HCT116 (cell line): ENCODE results near the gene AGPAT3. TPM values are rescaled to one million over a fixed set of nuclear protein-coding genes. Genes with fewer than 3 reads are reported as not detected.

Experiments
- ATAC-seq: fragments of 200-7000 bp; cut with Tn5 transposase; 2 replicates; pipeline ENCODE4 v1.9.1; 2020; ENCODE audit warnings: mild to moderate bottlenecking, moderate library complexity
- BruUV-seq: library from RNA; stranded (reverse); fragments of 400-500 nt; replicated peaks from 2 replicates; lab custom pipeline; 2021; lab: Mats Ljungman, UMichigan
- CTCF ChIA-PET: fragments of 300-600 bp; sonication (Branson Sonifier 250); formaldehyde crosslinking; loops from one replicate; lab custom pipeline; 2021; ENCODE audit warnings: antibody characterized with exemption; lab: Charles Lee
- POLR2A ChIA-PET: fragments of 300-600, 350-600 bp; sonication (Branson Sonifier 250); formaldehyde crosslinking; loops from one replicate; lab custom pipeline; 2021; ENCODE audit warnings: antibody characterized with exemption; lab: Charles Lee
- RAD21 ChIA-PET, 2 experiments: fragments of 300-600 bp; sonication (Branson Sonifier 250); formaldehyde crosslinking; loops; one replicate each; lab custom pipeline; 2023; ENCODE audit warnings: low total read pairs in 2 of 2; ENCODE audit not compliant: uncharacterized antibody in 2 of 2, unreplicated experiment in 2 of 2, low non-redundant PET in 1 of 2; lab: Charles Lee
- DNase-seq: peaks from one replicate; pipeline ENCODE4 v3.0.0-alpha.2; 2010; ENCODE audit warnings: low read depth, low spot score
- H2AFZ ChIP-seq: fragments of 200-600 bp; shearing (Covaris generic), sonication (generic); 2 replicates; pipeline ENCODE4 v1.6.1; 2017; ENCODE audit warnings: low read depth, mixed run types, mixed read lengths, antibody characterized with exemption, low read length; ENCODE audit not compliant: poor library complexity, severe bottlenecking
- H3K27ac ChIP-seq: 2 replicates; pipeline ENCODE4 v1.5.1; 2012; ENCODE audit warnings: low read depth, low read length
- H3K27me3 ChIP-seq: fragments of 200-600 bp; sonication (generic); 2 replicates; pipeline ENCODE4 v1.6.1; 2016; ENCODE audit warnings: mixed run types, low read length, mixed read lengths; ENCODE audit not compliant: insufficient read depth
- H3K36me3 ChIP-seq, 2 experiments: fragments of 200-500 bp in 1 of 2; fragments of 200-600 bp in 1 of 2; sonication (Bioruptor generic) in 1 of 2; sonication (generic) in 1 of 2; 2 replicates each; pipeline versions ENCODE4 v1.5.1 to v1.6.1; 2014 to 2016; ENCODE audit warnings: low read length in 2 of 2, inconsistent platforms in 1 of 2, mixed read lengths in 1 of 2, mixed run types in 1 of 2; ENCODE audit not compliant: insufficient read depth in 2 of 2, control insufficient read depth in 1 of 2
- H3K4me1 ChIP-seq, 2 experiments: fragments of 200-600 bp in 1 of 2; sonication (generic) in 1 of 2; 2 replicates each; pipeline versions ENCODE4 v1.5.1 to v1.6.1; 2012 to 2017; ENCODE audit warnings: low read length in 2 of 2, inconsistent platforms in 1 of 2, mild to moderate bottlenecking in 1 of 2, mixed read lengths in 1 of 2, mixed run types in 1 of 2, moderate library complexity in 1 of 2; ENCODE audit not compliant: insufficient read depth in 2 of 2, control insufficient read depth in 1 of 2
- H3K4me2 ChIP-seq: fragments of 200-600 bp; sonication (generic); 2 replicates; pipeline ENCODE4 v1.6.1; 2017; ENCODE audit warnings: mixed run types, low read length, mixed read lengths
- H3K4me3 ChIP-seq, 2 experiments: fragments of 200-600 bp in 1 of 2; sonication (generic) in 1 of 2; replicated peaks in 1 of 2; 2 replicates each; pipeline ENCODE4 v1.5.1; 2011 to 2016; ENCODE audit warnings: low read length in 2 of 2, control low read depth in 1 of 2, low read depth in 1 of 2, mild to moderate bottlenecking in 1 of 2, mixed read lengths in 1 of 2, mixed run types in 1 of 2
- H3K79me2 ChIP-seq: fragments of 200-600 bp; sonication (generic); 2 replicates; pipeline ENCODE4 v1.6.1; 2017; ENCODE audit warnings: mild to moderate bottlenecking, mixed run types, low read length, moderate library complexity, mixed read lengths; ENCODE audit not compliant: insufficient read depth
- H3K9ac ChIP-seq: fragments of 200-600 bp; sonication (generic); 2 replicates; pipeline ENCODE4 v1.6.1; 2016; ENCODE audit warnings: low read length, mixed read lengths
- H3K9me2 ChIP-seq: fragments of 200-600 bp; sonication (generic), shearing (Covaris generic); 2 replicates; pipeline ENCODE4 v1.6.1; 2017; ENCODE audit warnings: mixed run types, mild to moderate bottlenecking, moderate library complexity; ENCODE audit not compliant: insufficient read depth
- H3K9me3 ChIP-seq, 2 experiments: fragments of 200-500 bp in 1 of 2; fragments of 200-600 bp in 1 of 2; sonication (Bioruptor generic) in 1 of 2; sonication (generic) in 1 of 2; 2 replicates each; pipeline ENCODE4 v1.6.1; 2014 to 2017; ENCODE audit warnings: low read length in 2 of 2, mixed read lengths in 2 of 2, inconsistent platforms in 1 of 2, low read depth in 1 of 2, mild to moderate bottlenecking in 1 of 2, mixed run types in 1 of 2, moderate library complexity in 1 of 2; ENCODE audit not compliant: control insufficient read depth in 1 of 2, insufficient read depth in 1 of 2
- H4K20me1 ChIP-seq: fragments of 200-600 bp; sonication (generic), shearing (Covaris generic); 2 replicates; pipeline ENCODE4 v1.6.1; 2017; ENCODE audit warnings: mixed run types, mild to moderate bottlenecking, moderate library complexity; ENCODE audit not compliant: insufficient read depth
- ATF3 ChIP-seq: IDR thresholded peaks from 2 replicates; pipeline ENCODE4 v1.6.1; 2012
- CBX3 ChIP-seq: IDR thresholded peaks from 2 replicates; pipeline ENCODE4 v1.6.1; 2012; ENCODE audit warnings: low read depth
- ELF1 ChIP-seq: IDR thresholded peaks from 2 replicates; pipeline ENCODE4 v1.6.1; 2012; ENCODE audit warnings: low read depth, borderline replicate concordance
- FOSL1 ChIP-seq: IDR thresholded peaks from 2 replicates; pipeline ENCODE4 v1.6.1; 2012; ENCODE audit warnings: low read depth
- SIN3A ChIP-seq: IDR thresholded peaks from 2 replicates; pipeline ENCODE4 v1.6.1; 2012; ENCODE audit warnings: low read depth
- SRF ChIP-seq: IDR thresholded peaks from 2 replicates; pipeline ENCODE4 v1.6.1; 2012; ENCODE audit warnings: low read depth
- TCF7L2 ChIP-seq: IDR thresholded peaks from 2 replicates; pipeline ENCODE4 v1.7.0; 2011; ENCODE audit warnings: borderline replicate concordance, inconsistent platforms; ENCODE audit not compliant: insufficient read depth, insufficient read length; ENCODE audit errors: extremely low read depth
- ZNF274 ChIP-seq: fragments of 200-500 bp; sonication (Bioruptor generic); IDR thresholded peaks from 2 replicates; pipeline ENCODE4 v1.6.1; 2014; ENCODE audit warnings: mild to moderate bottlenecking, low read depth, low read length, inconsistent platforms
- intact Hi-C: fragments of 100-400 bp; cut with micrococcal nuclease; formaldehyde crosslinking; loops from 2 replicates; pipeline ENCODE4 v1.10.0; 2022
- total RNA-seq: library from RNA; stranded (reverse); gene quantifications from one replicate; pipeline ENCODE4 v1.2.1, GENCODE V29; 2021; ENCODE audit not compliant: unreplicated experiment

The AGPAT3 gene
- total RNA-seq, 1 experiment from 2014 or later = 54.1 TPM

DNA sequence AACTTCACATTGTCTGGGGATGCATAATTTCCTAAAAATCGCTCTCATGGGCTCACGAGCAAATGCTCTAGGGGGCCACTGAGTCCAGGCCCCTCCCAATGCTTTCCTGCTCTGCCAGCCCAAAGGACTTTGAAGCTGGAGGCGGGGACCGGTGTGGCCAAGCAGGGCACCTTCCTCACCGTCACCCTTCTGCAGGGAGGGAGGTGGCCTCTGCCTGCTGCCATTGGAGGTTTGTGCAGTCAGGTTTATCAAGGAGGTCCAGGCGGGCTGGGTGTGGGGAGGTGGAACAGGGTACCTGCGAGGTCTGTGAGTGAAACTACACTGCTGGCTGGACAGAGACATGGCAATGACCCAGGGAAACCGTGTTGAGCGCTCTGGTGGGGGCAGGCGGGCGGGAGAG lies 89.0 kb downstream of the AGPAT3 start:
- H3K9ac ChIP-seq = no peak overlapping the region
- H3K9me3 ChIP-seq = no peaks in the 10 kb centered on the region
- DNase-seq = no peak
- ChIA-PET CTCF (interaction anchor here (1.2 kb wide), 1 partner anchor 15 kb away, joined by 4 read pairs; no protein-coding TSS in a partner anchor), RAD21 (no interaction called here), POLR2A (no interaction called here)
- no peaks in the 10 kb centered on the region for H3K36me3 ChIP-seq
- no peak overlapping the region for H2AFZ ChIP-seq
- no peaks in the 10 kb centered on the region for H4K20me1 ChIP-seq
- no peaks in the 10 kb centered on the region for H3K9me2 ChIP-seq
- H3K27me3 ChIP-seq = no peaks in the 10 kb centered on the region
- no peak overlapping the region for H3K4me3 ChIP-seq
- H3K4me1 ChIP-seq = peaks cover 3 to 14% of the 10 kb centered on the region in 2 experiments; a peak in 3 of 4 replicates
- no TSS peak for BruUV-seq
- no peak overlapping the region for H3K4me2 ChIP-seq
- TF ChIP-seq SIN3A = no peak
- TF ChIP-seq ZNF274 = no peak
- no peak for TF ChIP-seq ATF3
- intact Hi-C loops = no loop called here
- no peaks in the 10 kb centered on the region for H3K79me2 ChIP-seq
- ATAC-seq = no peak
- H3K27ac ChIP-seq = no peak overlapping the region

GRCh38 chr21:43954896-43955295 lies 89.9 kb downstream of the AGPAT3 start:
- no peak overlapping the region for H3K4me2 ChIP-seq
- peaks cover 3 to 14% of the 10 kb centered on the region in 2 experiments; a peak in 3 of 4 replicates for H3K4me1 ChIP-seq
- H3K9me3 ChIP-seq = no peaks in the 10 kb centered on the region
- intact Hi-C loops = no loop called here
- BruUV-seq = no TSS peak
- ChIA-PET POLR2A (no interaction called here), RAD21 (no interaction called here), CTCF (no interaction called here)
- H4K20me1 ChIP-seq = no peaks in the 10 kb centered on the region
- H3K36me3 ChIP-seq = no peaks in the 10 kb centered on the region
- no peaks in the 10 kb centered on the region for H3K79me2 ChIP-seq
- no peaks in the 10 kb centered on the region for H3K27me3 ChIP-seq
- H3K27ac ChIP-seq = no peak overlapping the region
- no peak for TF ChIP-seq SRF
- no peak for TF ChIP-seq TCF7L2
- no peak for TF ChIP-seq ATF3
- TF ChIP-seq SIN3A = no peak
- TF ChIP-seq CBX3 = no peak
- TF ChIP-seq FOSL1 = no peak
- TF ChIP-seq ELF1 = no peak
- no peak overlapping the region for H2AFZ ChIP-seq
- H3K9me2 ChIP-seq = no peaks in the 10 kb centered on the region
- ATAC-seq (no peak), DNase-seq (no peak)
- no peak overlapping the region for H3K9ac ChIP-seq
- no peak overlapping the region for H3K4me3 ChIP-seq
